ENCODE results near the gene SORBS1.

DNA sequence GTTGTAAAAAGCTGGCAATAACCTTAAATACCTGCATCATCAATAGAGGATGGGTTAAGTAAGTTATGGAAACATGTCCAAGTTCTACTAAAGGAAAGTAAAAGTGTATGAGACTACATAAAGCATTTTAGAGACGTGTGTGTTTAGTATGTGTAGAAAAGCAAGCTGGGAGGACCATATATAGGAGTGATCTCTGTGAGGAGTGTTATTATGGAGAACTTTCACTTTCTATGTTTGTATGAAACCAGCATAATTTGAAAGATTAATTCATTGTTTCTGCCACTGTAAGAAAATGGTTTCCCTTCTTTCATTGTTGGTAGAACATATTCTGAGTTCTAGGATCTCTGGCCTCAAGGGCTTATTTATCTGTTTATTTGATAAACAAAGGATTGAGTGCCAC is 251.2 kb downstream of the SORBS1 start:
- TF ChIP-seq POLR2A (IDR thresholded peaks at IDR 0.05; ENCODE audit: low read length) = no peak
- no peak for TF ChIP-seq GATA1 (IDR thresholded peaks at IDR 0.05; ENCODE audit: low read depth, low read length)
